Testis (tissue), 3 donors: ENCODE data around the gene NOL4L. TPM values are rescaled to one million over a fixed set of nuclear protein-coding genes. Genes with fewer than 3 reads are reported as not detected.

Source experiments
- DNase-seq: peaks from one replicate; pipeline ENCODE4 v3.0.0-alpha.2; 2019
- H3K27ac ChIP-seq, 2 donors: fragments of 200-600 bp; sonication (generic); one replicate each; pipeline ENCODE4 v1.5.1; 2019
- H3K27me3 ChIP-seq: fragments of 200-600 bp; sonication (generic); one replicate; pipeline ENCODE4 v1.5.1; 2019
- H3K36me3 ChIP-seq: fragments of 200-600 bp; sonication (generic); one replicate; pipeline ENCODE4 v1.5.1; 2017; ENCODE audit warnings: low read depth; ENCODE audit errors: missing control alignments
- H3K4me1 ChIP-seq: fragments of 200-600 bp; sonication (generic); one replicate; pipeline ENCODE4 v1.5.1; 2019
- H3K4me3 ChIP-seq, 2 donors: fragments of 200-600 bp; sonication (generic); one replicate each; pipeline ENCODE4 v1.5.1; 2017 to 2019
- H3K9me3 ChIP-seq: fragments of 200-600 bp; sonication (generic); one replicate; pipeline ENCODE4 v1.5.1; 2017
- CTCF ChIP-seq, 3 experiments: fragments of 450-650 bp in 2 of 3; fragments of 200-600 bp in 1 of 3; sonication (generic) in 1 of 3; IDR thresholded peaks; one replicate each; pipeline ENCODE4 v1.5.1; 2016 to 2019; ENCODE audit warnings: antibody characterized with exemption in 3 of 3, mild to moderate bottlenecking in 2 of 3, moderate library complexity in 1 of 3
- POLR2A ChIP-seq: fragments of 450-650 bp; IDR thresholded peaks from one replicate; pipeline ENCODE4 v1.6.1; 2017; ENCODE audit warnings: antibody characterized with exemption, mild to moderate bottlenecking, moderate library complexity
- WGBS, 2 donors: methylation state at CpG; one replicate each; pipeline ENCODE4 v1.1.5; 2018; 5-methylcytosine and 5-hydroxymethylcytosine counted together
- intact Hi-C: fragments of 100-400 bp; cut with DNase I; formaldehyde crosslinking; loops from one replicate; pipeline ENCODE4 v1.15.1; 2023; ENCODE audit warnings: low total_unique reads
- polyA plus RNA-seq: library from polyadenylated mRNA; stranded (reverse); fragments of 350-450 nt; fragmentation: Illumina TruSeq; extraction: RNeasy Lipid Tissue Mini Kit (QIAGEN cat#74804); gene quantifications from one replicate; pipeline ENCODE4 v1.2.3, GENCODE V29; 2014; ENCODE audit warnings: low read depth, low replicate concordance; ENCODE audit not compliant: insufficient read depth
- total RNA-seq, 2 donors: library from RNA; depleted of rRNA; stranded (reverse); fragments of >200 nt; gene quantifications; one replicate each; pipeline ENCODE4 v1.2.3, GENCODE V29; 2016

NOL4L gene
- total and polyA plus RNA-seq, 3 donors from 2014 or later, result 100.0 to 129 (median 115) TPM

DNA sequence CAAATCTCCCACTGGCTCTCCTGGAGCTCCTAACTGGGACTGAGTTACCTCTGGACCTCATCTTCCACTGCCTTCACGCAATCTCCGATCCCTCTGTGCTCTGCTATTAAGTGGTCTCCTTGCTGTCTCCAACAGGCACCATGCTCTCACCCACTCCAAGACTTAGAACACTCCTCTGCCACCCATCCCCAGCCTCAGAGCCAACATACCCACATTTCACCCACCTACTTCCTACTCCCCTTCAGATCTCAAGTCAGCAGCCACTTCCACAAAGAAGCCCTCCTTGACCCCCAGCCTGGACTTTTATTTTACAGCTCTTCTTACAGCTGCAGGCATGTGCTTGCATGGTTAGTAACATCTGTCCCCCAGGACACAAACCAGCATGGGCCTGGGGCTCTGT lies 29.6 kb upstream of the NOL4L start:
- DNase-seq, result no peak
- WGBS, 2 donors, result 97 to 100% methylated on average over 2 of the region's 2 CpGs
- H3K27me3 ChIP-seq, result no peaks in the 10 kb centered on the region
- H3K4me1 ChIP-seq, result peaks cover 5% of the 10 kb centered on the region
- H3K9me3 ChIP-seq, result no peaks in the 10 kb centered on the region
- no peak overlapping the region for H3K27ac ChIP-seq
- no peaks in the 10 kb centered on the region for H3K36me3 ChIP-seq
- no peak for TF ChIP-seq POLR2A
- no peak for TF ChIP-seq CTCF (IDR thresholded peaks at IDR 0.05)
- no peak overlapping the region for H3K4me3 ChIP-seq
- intact Hi-C loops, result no loop called here

DNA sequence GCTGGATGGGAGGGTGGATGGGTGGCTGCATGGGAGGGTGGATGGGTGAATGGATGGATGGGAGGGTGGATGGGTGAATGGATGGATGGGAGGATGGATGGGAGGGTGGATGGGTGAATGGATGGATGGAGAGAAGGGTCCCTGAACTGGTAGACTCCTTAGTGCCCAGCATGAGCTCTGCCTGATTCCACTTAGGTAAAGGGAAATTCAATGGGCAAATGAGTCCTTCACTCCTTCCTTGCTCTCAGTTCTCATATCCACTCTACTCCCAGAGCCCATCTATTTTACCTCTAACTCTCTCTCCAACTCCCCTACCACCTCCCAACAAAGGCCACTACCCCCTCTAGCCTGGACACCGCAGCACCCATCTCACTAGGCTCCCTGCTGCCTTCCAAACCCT lies 29.2 kb upstream of the NOL4L start:
- TF ChIP-seq POLR2A, result no peak
- Histone ChIP-seq H3K4me1 (peaks cover 5% of the 10 kb centered on the region), H3K27ac (no peak overlapping the region), H3K27me3 (no peaks in the 10 kb centered on the region), H3K36me3 (no peaks in the 10 kb centered on the region), H3K4me3 (no peak overlapping the region), H3K9me3 (no peaks in the 10 kb centered on the region)
- WGBS, 2 donors, result 100% methylated on average over 1 of the region's 1 CpG
- intact Hi-C loops, result no loop called here
- DNase-seq, result no peak

- Histone ChIP-seq H3K36me3 (no peaks in the 10 kb centered on the region), H3K4me3 (no peak overlapping the region), H3K4me1 (peaks cover 5% of the 10 kb centered on the region), H3K9me3 (no peaks in the 10 kb centered on the region), H3K27ac (no peak overlapping the region), H3K27me3 (no peaks in the 10 kb centered on the region)
- intact Hi-C loops, result no loop called here
- 92 to 94% methylated on average over 3 of the region's 3 CpGs for WGBS, 2 donors
- TF ChIP-seq POLR2A (no peak), CTCF (IDR thresholded peaks at IDR 0.05) (no peak)
- no peak for DNase-seq
Measured at GRCh38 chr20:32613192-32614053, 28.3 kb upstream of the NOL4L start.

DNA sequence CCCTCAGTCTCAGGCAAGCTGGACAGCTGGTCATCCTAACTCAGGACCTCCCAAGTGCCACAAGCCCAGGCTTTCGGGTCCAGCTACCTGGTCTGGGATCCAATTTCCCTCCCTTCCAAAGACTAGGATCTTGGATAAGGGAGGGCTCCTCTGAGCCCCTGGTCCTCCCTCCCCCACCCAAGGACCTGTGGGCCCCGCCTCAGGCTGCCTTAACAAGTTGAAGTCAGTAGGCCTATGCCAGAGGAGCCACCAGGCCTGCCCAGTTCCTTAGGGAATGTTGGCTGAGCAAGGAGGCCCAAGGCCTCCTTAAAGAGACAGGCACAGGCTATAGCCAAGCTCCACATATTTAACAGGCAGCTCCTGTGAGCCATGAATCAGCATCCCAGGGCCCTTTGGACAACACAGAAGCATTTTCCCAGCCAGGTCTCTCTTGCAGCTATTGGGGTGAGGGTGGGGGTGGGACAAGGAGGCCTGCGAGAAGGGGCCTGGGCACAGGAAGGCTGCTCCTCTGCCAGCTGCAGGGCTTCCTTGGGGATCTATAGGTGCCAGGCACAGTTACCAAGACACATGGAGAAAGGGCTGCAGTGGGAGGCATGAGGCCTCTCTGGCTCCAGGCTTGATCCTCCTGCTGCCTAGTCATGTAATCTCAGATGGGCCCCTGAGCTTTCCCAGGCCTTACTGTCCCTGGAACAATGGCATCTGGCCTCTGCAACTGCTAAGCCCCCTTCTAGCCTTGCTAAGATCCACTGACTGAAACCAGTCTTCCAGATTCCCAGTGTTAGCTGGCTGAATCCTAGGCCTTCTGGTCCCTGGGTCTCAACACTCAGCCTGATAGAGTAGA lies 27.4 kb upstream of the NOL4L start:
- WGBS, 2 donors, result 98 to 100% methylated on average over 1 to 3 of the region's 3 CpGs
- intact Hi-C loops, result no loop called here
- DNase-seq, result no peak
- H3K4me1 ChIP-seq, result peaks cover 5% of the 10 kb centered on the region
- TF ChIP-seq POLR2A, result no peak
- TF ChIP-seq CTCF (IDR thresholded peaks at IDR 0.05), result no peak
- H3K4me3 ChIP-seq, result no peak overlapping the region
- no peaks in the 10 kb centered on the region for H3K36me3 ChIP-seq
- H3K27me3 ChIP-seq, result no peaks in the 10 kb centered on the region
- H3K9me3 ChIP-seq, result no peaks in the 10 kb centered on the region
- no peak overlapping the region for H3K27ac ChIP-seq

DNA sequence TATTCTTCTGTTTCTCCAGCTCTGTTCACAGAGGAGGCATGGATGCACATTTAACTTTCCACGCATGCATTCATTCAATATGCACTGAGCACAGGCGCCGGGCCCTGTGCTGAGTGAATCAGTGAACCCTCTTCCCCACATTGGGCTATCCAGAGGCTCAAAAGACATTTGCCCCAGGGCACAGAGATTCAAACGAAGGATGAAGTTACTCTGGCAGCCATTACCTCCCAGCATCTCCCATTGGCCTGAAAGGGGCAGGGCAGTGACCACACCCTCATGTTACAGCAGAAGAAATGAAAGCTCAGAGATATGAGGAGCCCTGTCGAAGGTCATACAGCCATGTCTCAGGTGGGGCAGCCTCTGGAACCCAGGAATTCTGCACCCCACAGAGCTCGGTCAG lies 26.7 kb upstream of the NOL4L start:
- Histone ChIP-seq H3K27me3 (no peaks in the 10 kb centered on the region), H3K36me3 (no peaks in the 10 kb centered on the region), H3K9me3 (no peaks in the 10 kb centered on the region), H3K27ac (no peak overlapping the region), H3K4me1 (peaks cover 5% of the 10 kb centered on the region), H3K4me3 (no peak overlapping the region)
- intact Hi-C loops, result no loop called here
- no peak for DNase-seq
- 88 to 92% methylated on average over 4 to 6 of the region's 6 CpGs for WGBS, 2 donors
- TF ChIP-seq POLR2A (no peak), CTCF (IDR thresholded peaks at IDR 0.05) (no peak)
